Muscle layer of colon (tissue), 2 donors: ENCODE data around the gene MAOB.

Experiments used
- H3K27ac ChIP-seq: one replicate; pipeline ENCODE4 v1.7.0; 2013; ENCODE audit warnings: low read depth, mild to moderate bottlenecking, low read length, moderate library complexity
- H3K27me3 ChIP-seq, 2 donors: one replicate each; pipeline ENCODE4 v1.7.0; 2013; ENCODE audit warnings: low read length in 2 of 2, mild to moderate bottlenecking in 2 of 2; ENCODE audit not compliant: insufficient read depth in 2 of 2, control insufficient read depth in 1 of 2
- H3K36me3 ChIP-seq: one replicate; pipeline ENCODE4 v1.7.0; 2013; ENCODE audit warnings: mild to moderate bottlenecking, low read length; ENCODE audit not compliant: insufficient read depth
- H3K4me1 ChIP-seq: one replicate; pipeline ENCODE4 v1.7.0; 2013; ENCODE audit warnings: mild to moderate bottlenecking, low read length; ENCODE audit not compliant: insufficient read depth
- H3K4me3 ChIP-seq, 2 donors: one replicate each; pipeline ENCODE4 v1.7.0; 2013; ENCODE audit warnings: low read length in 2 of 2, low read depth in 1 of 2, mild to moderate bottlenecking in 1 of 2, moderate library complexity in 1 of 2
- H3K9ac ChIP-seq: one replicate; pipeline ENCODE4 v1.7.0; 2013; ENCODE audit warnings: low read length
- H3K9me3 ChIP-seq: one replicate; pipeline ENCODE4 v1.7.0; 2013; ENCODE audit warnings: mild to moderate bottlenecking, low read length
- donor health status: abdominal sarcoma.
- donor health status: Adenocarcinoma of cecum.

The MAOB gene

GRCh38 chrX:43880425-43880824 is 1.8 kb downstream of the MAOB start:
- Histone ChIP-seq H3K27me3 (peaks cover 0 to 8% of the 10 kb centered on the region in 2 donors), H3K36me3 (no peaks in the 10 kb centered on the region), H3K4me3 (no peak overlapping the region), H3K9me3 (no peaks in the 10 kb centered on the region), H3K4me1 (no peaks in the 10 kb centered on the region), H3K9ac (no peak overlapping the region), H3K27ac (no peak overlapping the region)

GRCh38 chrX:43878906-43879526 is 3.2 kb downstream of the MAOB start:
- no peaks in the 10 kb centered on the region for H3K36me3 ChIP-seq
- peaks cover 0 to 8% of the 10 kb centered on the region in 2 donors for H3K27me3 ChIP-seq
- H3K27ac ChIP-seq: no peak overlapping the region
- no peaks in the 10 kb centered on the region for H3K9me3 ChIP-seq
- H3K9ac ChIP-seq: no peak overlapping the region
- no peaks in the 10 kb centered on the region for H3K4me1 ChIP-seq
- no peak overlapping the region for H3K4me3 ChIP-seq

GRCh38 chrX:43876680-43877079 is 5.6 kb downstream of the MAOB start:
- Histone ChIP-seq H3K36me3 (no peaks in the 10 kb centered on the region), H3K27ac (no peak overlapping the region), H3K9ac (no peak overlapping the region), H3K4me3 (no peak overlapping the region), H3K9me3 (no peaks in the 10 kb centered on the region), H3K27me3 (peaks cover 0 to 4% of the 10 kb centered on the region in 2 donors), H3K4me1 (no peaks in the 10 kb centered on the region)

- Histone ChIP-seq H3K9ac (no peak overlapping the region), H3K27ac (no peak overlapping the region), H3K4me3 (no peak overlapping the region), H3K36me3 (no peaks in the 10 kb centered on the region), H3K27me3 (no peaks in the 10 kb centered on the region), H3K4me1 (peaks cover 4% of the 10 kb centered on the region), H3K9me3 (no peaks in the 10 kb centered on the region)
Observed at GRCh38 chrX:43870758-43871419, 11.4 kb downstream of the MAOB start.

- H3K9ac ChIP-seq: no peak overlapping the region
- peaks cover 4% of the 10 kb centered on the region for H3K4me1 ChIP-seq
- no peak overlapping the region for H3K27ac ChIP-seq
- no peaks in the 10 kb centered on the region for H3K27me3 ChIP-seq
- H3K4me3 ChIP-seq: no peak overlapping the region
- no peaks in the 10 kb centered on the region for H3K9me3 ChIP-seq
- H3K36me3 ChIP-seq: no peaks in the 10 kb centered on the region
Observed at GRCh38 chrX:43870011-43870410, 12.2 kb downstream of the MAOB start.

GRCh38 chrX:43868791-43869190 is 13.5 kb downstream of the MAOB start:
- Histone ChIP-seq H3K9me3 (no peaks in the 10 kb centered on the region), H3K4me1 (peaks cover 4% of the 10 kb centered on the region), H3K36me3 (no peaks in the 10 kb centered on the region), H3K4me3 (no peak overlapping the region), H3K9ac (no peak overlapping the region), H3K27me3 (no peaks in the 10 kb centered on the region), H3K27ac (no peak overlapping the region)

- H3K27ac ChIP-seq: no peak overlapping the region
- no peaks in the 10 kb centered on the region for H3K27me3 ChIP-seq
- H3K4me3 ChIP-seq: no peak overlapping the region
- no peak overlapping the region for H3K9ac ChIP-seq
- no peaks in the 10 kb centered on the region for H3K9me3 ChIP-seq
- H3K36me3 ChIP-seq: no peaks in the 10 kb centered on the region
- peaks cover 4% of the 10 kb centered on the region for H3K4me1 ChIP-seq
Observed at GRCh38 chrX:43866423-43866822, 15.8 kb downstream of the MAOB start.

GRCh38 chrX:43865791-43866190 is 16.5 kb downstream of the MAOB start:
- Histone ChIP-seq H3K9ac (no peak overlapping the region), H3K36me3 (no peaks in the 10 kb centered on the region), H3K27ac (no peak overlapping the region), H3K4me1 (peaks cover 4% of the 10 kb centered on the region), H3K4me3 (no peak overlapping the region), H3K9me3 (no peaks in the 10 kb centered on the region), H3K27me3 (no peaks in the 10 kb centered on the region)

- no peaks in the 10 kb centered on the region for H3K4me1 ChIP-seq
- H3K27me3 ChIP-seq: no peaks in the 10 kb centered on the region
- H3K27ac ChIP-seq: no peak overlapping the region
- no peaks in the 10 kb centered on the region for H3K9me3 ChIP-seq
- no peaks in the 10 kb centered on the region for H3K36me3 ChIP-seq
- H3K4me3 ChIP-seq: no peak overlapping the region
- H3K9ac ChIP-seq: no peak overlapping the region
Observed at GRCh38 chrX:43862434-43862833, 19.8 kb downstream of the MAOB start.

- Histone ChIP-seq H3K27ac (no peak overlapping the region), H3K4me1 (no peaks in the 10 kb centered on the region), H3K27me3 (no peaks in the 10 kb centered on the region), H3K9me3 (no peaks in the 10 kb centered on the region), H3K36me3 (no peaks in the 10 kb centered on the region), H3K9ac (no peak overlapping the region), H3K4me3 (no peak overlapping the region)
Observed at GRCh38 chrX:43861750-43862149, 20.5 kb downstream of the MAOB start.

GRCh38 chrX:43860646-43861370 is 21.4 kb downstream of the MAOB start:
- no peak overlapping the region for H3K27ac ChIP-seq

More at GRCh38 chrX:43860646-43861370, 21.4 kb downstream of the MAOB start:
- no peaks in the 10 kb centered on the region for H3K27me3 ChIP-seq
- no peaks in the 10 kb centered on the region for H3K4me1 ChIP-seq
- no peaks in the 10 kb centered on the region for H3K9me3 ChIP-seq
- H3K4me3 ChIP-seq: no peak overlapping the region
- H3K9ac ChIP-seq: no peak overlapping the region
- H3K36me3 ChIP-seq: no peaks in the 10 kb centered on the region
